K562 treated with DMSO at 1 percent for 48 hours (cell line): ENCODE measurements around the gene MTMR10. TPM values are rescaled to one million over a fixed set of nuclear protein-coding genes. Genes with fewer than 3 reads are reported as not detected.

Experiments
- total RNA-seq: library from RNA; unstranded; fragments of 300-600 nt; gene quantifications from 2 replicates; pipeline ENCODE4 v1.2.3, GENCODE V29; 2022; ENCODE audit warnings: low replicate concordance; ENCODE audit errors: extremely low read depth

MTMR10 gene, protein sequence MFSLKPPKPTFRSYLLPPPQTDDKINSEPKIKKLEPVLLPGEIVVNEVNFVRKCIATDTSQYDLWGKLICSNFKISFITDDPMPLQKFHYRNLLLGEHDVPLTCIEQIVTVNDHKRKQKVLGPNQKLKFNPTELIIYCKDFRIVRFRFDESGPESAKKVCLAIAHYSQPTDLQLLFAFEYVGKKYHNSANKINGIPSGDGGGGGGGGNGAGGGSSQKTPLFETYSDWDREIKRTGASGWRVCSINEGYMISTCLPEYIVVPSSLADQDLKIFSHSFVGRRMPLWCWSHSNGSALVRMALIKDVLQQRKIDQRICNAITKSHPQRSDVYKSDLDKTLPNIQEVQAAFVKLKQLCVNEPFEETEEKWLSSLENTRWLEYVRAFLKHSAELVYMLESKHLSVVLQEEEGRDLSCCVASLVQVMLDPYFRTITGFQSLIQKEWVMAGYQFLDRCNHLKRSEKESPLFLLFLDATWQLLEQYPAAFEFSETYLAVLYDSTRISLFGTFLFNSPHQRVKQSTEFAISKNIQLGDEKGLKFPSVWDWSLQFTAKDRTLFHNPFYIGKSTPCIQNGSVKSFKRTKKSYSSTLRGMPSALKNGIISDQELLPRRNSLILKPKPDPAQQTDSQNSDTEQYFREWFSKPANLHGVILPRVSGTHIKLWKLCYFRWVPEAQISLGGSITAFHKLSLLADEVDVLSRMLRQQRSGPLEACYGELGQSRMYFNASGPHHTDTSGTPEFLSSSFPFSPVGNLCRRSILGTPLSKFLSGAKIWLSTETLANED
- total RNA-seq = not detected in 2 replicates

DNA sequence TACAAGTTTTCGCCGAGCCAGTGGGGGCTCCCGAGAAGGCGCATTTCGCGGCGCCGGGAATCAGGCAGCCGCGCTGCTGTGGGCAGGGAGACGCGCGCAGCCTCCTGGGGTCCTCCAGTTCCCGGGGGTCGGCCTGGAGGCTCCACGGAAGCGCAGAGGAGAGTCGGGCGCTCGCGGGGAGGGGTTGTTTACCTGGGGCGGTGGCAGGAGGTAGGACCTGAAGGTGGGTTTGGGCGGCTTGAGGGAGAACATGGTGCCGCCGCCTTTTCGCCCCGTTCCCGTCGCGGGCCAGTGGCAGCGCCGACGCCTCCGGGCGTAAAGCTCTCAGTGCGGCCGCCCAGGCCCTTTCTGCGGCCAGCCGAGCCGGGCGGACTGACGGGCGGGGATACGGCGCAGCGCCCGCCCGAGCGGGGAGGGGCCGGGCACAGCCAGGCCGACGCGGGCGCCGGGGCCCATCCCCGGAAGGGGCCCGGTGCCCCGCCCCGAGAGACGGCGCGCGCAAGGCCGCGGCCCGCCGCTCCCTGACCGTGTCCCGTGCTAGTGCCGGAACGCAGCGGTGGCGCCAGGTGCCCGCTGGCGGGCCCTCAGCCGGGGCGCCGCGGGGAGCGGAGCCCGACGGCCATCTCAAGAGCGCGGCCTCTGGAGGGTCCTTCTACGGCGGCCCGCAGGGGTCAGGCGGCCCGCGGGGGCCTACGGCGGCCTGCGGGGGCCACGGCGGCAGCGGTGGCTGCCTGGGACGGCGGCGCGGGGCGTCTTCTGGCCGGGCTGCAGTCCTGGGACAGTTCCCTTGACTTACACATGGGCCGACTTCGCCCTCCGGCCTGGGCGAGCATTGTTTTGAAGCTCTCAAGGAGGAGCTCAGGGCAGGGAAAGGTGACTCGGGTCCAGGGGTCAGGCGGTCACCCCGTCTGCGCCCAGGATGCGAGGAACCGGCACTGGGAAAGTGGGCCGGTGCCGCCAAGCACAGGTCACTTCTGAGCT, at the start of gene MTMR10:
Gene MTMR10, minus strand, starts transcription at position 374 of the 981 bp plus-strand sequence. Its CDS starts 122 bp downstream, at position 252.

DNA sequence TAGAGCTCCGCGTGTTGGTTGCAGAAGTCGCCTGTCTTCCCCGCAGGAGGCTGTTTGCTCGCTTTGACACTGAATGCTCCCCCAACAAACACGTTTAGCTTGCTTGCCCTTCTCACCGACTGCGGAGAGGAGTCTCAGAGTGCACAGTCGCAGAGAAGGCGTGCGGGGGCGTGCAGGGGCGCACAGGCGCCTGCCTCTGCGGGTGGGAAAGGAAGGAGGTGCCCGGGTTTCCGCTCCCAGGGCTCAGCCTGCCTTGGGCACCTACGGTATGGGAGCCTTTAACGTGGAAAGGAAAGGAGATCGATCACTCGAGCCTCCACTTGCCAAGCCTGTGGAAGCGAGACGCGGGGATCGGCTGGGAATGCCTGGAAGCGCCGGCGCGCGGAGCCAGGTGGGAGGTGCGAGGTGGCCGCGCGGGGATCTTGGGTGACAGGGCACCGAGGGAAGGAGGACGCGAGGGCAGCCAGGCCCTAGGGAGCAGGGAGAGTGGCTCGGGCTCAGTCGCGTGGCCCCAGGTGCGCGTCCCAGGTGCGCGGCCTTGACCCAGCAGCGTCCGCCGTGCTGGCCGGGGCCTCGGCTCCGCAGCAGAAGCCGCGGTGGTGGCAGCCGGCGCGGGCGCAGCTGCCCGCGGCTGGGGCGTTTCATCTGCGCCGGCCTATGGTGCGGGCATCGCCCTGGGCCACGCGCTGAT, 87.8 kb downstream of the MTMR10 start, which contains the start of gene FAN1:
Gene FAN1, plus strand, starts transcription at position 419 of the 691 bp plus-strand sequence. CDS start 749 bp downstream, outside the sequence.

Other genes starting within 250 kb of the MTMR10 start
- not detected in 2 replicates for gene FAN1, start 87.7 kb downstream of the MTMR10 start, total RNA-seq
- not detected in 2 replicates for gene TRPM1, start 110.1 kb upstream of the MTMR10 start, total RNA-seq